NCI-H1092 treated with DMSO at 0.1 percent for 48 hours (cell line): ENCODE data around the gene ANKHD1.
"Not testable (repeated sequence)": the region's sequence is repeated elsewhere in the genome, so short reads cannot be mapped to it uniquely, and the experiment has no call there.

Source experiments
- DNase-seq: peaks from one replicate; lab custom pipeline; 2025; lab: John Stamatoyannopoulos, UW

The ANKHD1 gene

GRCh38 chr5:140427726-140428125 is 26.1 kb downstream of the ANKHD1 start:
- not testable (repeated sequence) for DNase-seq

GRCh38 chr5:140429724-140430123 is 28.1 kb downstream of the ANKHD1 start:
- no peak for DNase-seq

GRCh38 chr5:140432212-140432611 is 30.6 kb downstream of the ANKHD1 start:
- no peak for DNase-seq

- DNase-seq: no peak
Observed at GRCh38 chr5:140432916-140433315, 31.3 kb downstream of the ANKHD1 start.

GRCh38 chr5:140457368-140457767 is 55.7 kb downstream of the ANKHD1 start:
- not testable (repeated sequence) for DNase-seq

- no peak for DNase-seq
Observed at GRCh38 chr5:140466981-140467742, 65.5 kb downstream of the ANKHD1 start.

GRCh38 chr5:140468188-140468587 is 66.6 kb downstream of the ANKHD1 start:
- no peak for DNase-seq

- DNase-seq: no peak
Observed at GRCh38 chr5:140469259-140469658, 67.6 kb downstream of the ANKHD1 start.

GRCh38 chr5:140480310-140481014 is 78.8 kb downstream of the ANKHD1 start:
- DNase-seq: no peak

GRCh38 chr5:140481758-140482157 is 80.1 kb downstream of the ANKHD1 start:
- DNase-seq: no peak

GRCh38 chr5:140483055-140483454 is 81.4 kb downstream of the ANKHD1 start:
- no peak for DNase-seq

GRCh38 chr5:140488141-140488540 is 86.5 kb downstream of the ANKHD1 start:
- DNase-seq: not testable (repeated sequence)

- DNase-seq: no peak
Observed at GRCh38 chr5:140488914-140489313, 87.3 kb downstream of the ANKHD1 start.

- no peak for DNase-seq
Observed at GRCh38 chr5:140497897-140498296, 96.3 kb downstream of the ANKHD1 start.

- no peak for DNase-seq
Observed at GRCh38 chr5:140498591-140498990, 97.0 kb downstream of the ANKHD1 start.

GRCh38 chr5:140502834-140503233 is 101.2 kb downstream of the ANKHD1 start:
- DNase-seq: no peak

GRCh38 chr5:140509898-140510297 is 108.3 kb downstream of the ANKHD1 start:
- no peak for DNase-seq

- DNase-seq: no peak
Observed at GRCh38 chr5:140513124-140513523, 111.5 kb downstream of the ANKHD1 start.

GRCh38 chr5:140524003-140524402 is 122.4 kb downstream of the ANKHD1 start:
- DNase-seq: no peak

GRCh38 chr5:140540227-140540626 is 138.6 kb downstream of the ANKHD1 start:
- no peak for DNase-seq

- DNase-seq: no peak
Observed at GRCh38 chr5:140542972-140543371, 141.3 kb downstream of the ANKHD1 start.

GRCh38 chr5:140544986-140545385 is 143.4 kb downstream of the ANKHD1 start:
- no peak for DNase-seq

- DNase-seq: no peak
Observed at GRCh38 chr5:140545606-140546005, 144.0 kb downstream of the ANKHD1 start.
